Measurements from ENCODE around the gene HDAC7. TPM values are rescaled to one million over a fixed set of nuclear protein-coding genes. Genes with fewer than 3 reads are reported as not detected.

The HDAC7 gene
- 16.5 and 17.2 TPM in 2 replicates for total RNA-seq (2014; rRNA removed; shearing (Covaris generic))
- 33.2 and 49.4 TPM in 2 replicates for polyA plus RNA-seq (2014; cell fraction: nucleus; rRNA removed)

DNA sequence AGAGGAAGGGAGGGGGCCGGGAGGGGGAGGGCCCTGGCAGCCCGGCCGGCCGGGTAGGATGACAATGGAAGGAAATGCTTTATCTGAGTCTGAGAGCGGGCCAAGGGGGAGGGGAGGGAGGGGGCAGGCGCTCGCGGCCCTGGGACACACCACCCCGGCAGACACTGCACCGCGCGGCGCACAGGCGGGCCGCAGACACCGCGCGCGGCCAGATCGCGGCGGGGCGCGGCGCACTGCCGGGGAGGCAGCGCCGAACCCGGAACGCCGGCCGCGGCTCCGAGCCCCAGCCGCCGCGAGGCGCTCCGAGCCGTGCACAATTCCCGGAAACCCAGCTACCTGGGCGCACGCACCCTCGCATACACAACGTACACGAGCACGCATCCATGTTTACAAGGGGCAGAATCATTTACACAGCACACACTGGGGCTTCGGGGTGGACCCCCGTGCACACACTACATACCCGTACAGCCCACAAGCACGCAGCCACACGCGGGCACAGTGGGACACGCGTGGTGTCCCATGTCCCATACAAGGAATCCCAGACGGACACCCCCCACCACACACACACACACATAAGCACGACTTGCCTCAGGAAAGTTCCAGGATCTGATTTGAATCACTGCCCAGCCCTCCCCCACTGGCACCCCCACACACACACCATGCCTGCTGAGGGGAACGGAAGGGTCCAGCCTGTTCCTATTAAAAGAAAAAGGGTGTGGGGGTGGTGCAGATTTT, at the start of gene HDAC7:
HDAC7 (minus strand) TSS at position 8 of the 735 bp plus-strand sequence. CDS start 118 bp downstream, outside the sequence.
- DNase-seq (ENCODE audit: extremely low read depth, low read depth), result peak; percentile 61

DNA sequence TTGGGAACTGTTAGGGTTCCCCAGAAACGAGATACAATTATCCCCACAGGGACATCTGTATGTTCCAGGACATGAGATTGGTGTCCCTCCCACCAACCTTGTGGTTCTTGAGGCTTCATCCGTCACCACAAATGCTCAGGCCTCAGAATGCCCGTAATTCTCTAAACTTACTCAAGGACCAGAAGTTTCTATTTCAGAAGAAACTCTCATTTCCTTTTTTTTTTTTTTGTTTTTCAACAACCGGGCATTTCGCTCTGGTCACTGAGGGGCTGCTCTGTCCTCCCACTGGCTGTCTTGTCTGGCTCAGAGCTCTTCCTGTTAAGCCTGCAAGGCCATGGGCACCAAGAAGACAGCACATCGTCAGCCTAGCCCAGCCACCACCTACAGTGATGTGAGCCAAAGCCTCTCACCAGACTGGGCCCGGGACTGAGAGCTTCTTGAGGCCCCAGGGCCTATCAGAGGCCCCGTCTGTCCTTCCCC, 48.9 kb upstream of the HDAC7 start:
- DNase-seq (ENCODE audit: extremely low read depth, low read depth), result no peak

DNA sequence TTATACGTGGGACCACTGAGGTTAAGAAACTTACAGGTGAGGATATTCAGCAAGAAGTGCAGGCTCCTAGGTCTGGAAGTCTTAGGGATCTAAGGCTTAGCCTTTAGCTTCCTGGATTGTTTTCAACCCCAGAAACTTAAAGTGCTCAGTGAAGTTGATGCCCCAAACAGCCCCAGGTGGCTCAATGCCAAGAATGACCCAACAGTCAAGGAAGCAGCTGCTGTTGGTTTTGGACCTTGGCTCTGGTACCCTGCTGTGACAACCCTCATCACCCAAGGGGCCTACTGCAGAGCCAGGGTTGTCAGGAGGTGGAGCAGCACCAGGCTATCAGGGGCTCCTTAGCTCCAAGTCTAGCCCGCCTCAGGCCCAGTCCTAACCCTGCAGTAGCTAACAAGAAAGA, 48.3 kb upstream of the HDAC7 start:
- DNase-seq (ENCODE audit: extremely low read depth, low read depth), result no peak

DNA sequence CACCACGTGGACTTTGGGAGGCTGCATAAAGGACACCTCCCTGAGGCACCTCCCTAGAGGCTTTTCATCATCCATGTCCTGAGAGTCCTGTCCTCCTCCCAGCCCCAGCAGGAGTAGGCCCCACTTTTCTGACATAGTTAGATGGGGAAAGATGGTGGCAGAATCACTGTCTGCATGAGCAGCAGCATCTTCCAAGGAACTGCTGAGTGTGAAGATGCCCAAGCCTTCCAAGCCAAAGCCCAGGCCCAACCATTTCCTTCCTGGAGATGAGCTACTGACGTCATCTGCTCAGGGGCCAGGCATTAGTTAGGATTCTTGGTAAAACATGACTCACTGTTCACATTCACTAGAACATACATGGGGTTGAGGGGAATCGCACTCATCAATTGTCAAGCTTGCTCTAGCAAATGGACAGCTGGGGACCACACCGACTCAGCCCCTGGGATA, 47.8 kb upstream of the HDAC7 start:
- DNase-seq (ENCODE audit: extremely low read depth, low read depth), result no peak

DNA sequence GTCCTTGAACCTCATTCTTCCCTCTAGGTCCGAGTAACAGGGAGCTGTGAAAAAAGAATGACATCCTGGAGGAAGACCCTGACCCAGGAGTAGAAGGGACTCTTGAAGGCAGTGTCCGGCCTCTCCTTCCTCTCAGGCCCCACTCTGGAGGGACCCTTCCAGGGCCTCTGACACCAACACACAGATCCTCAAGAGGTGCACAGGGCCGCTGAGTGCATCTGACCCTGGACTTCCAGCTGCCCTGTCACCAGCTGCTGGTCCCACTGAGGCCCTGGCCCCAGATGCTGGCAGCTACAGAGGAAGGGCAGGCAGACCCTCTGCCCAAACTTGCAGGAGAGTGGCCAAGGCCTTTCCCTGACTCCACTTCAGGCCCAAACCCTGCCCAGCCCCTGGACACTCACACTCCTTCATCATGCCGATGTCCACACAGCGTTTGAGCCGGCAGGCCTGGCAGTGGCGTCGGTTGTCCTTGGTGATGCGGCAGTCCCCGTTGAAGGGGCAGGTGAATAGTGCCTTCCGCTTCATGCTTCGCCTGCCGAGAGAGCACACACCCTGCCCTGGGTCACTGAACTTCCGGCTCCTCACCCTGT, 45.0 kb upstream of the HDAC7 start:
- DNase-seq (ENCODE audit: extremely low read depth, low read depth), result no peak

DNA sequence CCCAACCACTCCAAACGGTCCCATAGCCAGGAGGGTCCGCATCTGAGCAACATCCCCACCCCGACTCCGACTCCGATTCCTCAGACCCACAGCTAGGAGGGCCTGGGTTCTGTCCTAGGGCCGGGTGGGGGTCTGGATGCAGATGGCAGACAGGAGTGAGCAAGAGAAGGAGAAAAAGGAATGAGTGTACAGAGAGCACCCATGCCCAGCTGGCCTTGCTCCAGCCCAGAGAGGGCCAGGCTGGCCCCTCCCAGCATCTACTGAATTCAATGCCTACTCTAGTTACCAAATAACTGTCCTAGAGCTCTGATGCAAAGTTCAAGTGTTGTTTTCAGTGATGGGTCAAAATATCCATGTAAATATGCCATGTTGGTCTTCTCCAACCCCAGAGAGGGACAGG, 44.3 kb upstream of the HDAC7 start:
- no peak for DNase-seq (ENCODE audit: extremely low read depth, low read depth)

DNA sequence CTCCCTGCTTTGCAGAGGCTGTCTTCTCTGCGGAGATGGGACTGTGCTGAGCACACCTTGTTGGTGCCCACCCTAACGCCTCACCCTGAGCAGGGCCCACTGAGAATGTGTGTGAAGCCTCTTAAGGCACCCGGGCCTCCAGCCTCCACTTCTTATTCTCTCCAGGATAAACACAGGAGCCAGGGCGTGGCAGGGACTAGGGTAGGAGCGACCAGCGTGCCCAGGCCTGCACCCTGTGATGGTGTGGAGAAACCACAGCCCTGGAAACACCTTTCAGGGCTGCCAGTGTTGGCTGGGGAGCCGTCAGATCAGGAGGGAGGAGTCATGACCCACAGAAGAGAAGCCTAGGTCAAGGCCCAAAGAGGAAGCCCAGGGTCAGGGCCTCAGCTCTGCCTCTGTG, 43.8 kb upstream of the HDAC7 start:
- DNase-seq (ENCODE audit: extremely low read depth, low read depth), result no peak

DNA sequence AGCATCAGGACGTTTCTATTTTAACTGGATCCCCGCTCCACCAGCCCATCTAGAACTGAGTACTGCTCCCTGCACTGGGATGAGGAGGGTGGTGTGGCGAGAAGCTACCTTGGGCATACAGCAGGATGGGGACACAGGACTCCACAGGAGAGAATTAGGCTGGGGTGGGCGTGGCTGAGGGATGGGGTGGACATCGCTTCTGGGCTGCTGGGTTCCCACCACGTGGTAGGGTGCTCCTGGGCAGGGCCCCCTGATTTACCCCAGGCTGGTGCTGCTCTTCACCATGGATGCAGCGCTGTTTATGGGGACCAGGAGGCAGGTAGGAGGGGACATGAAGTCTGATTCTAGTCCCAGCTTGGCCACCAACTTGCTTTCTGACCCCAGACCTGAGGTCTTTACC, 43.2 kb upstream of the HDAC7 start:
- no peak for DNase-seq (ENCODE audit: extremely low read depth, low read depth)

DNA sequence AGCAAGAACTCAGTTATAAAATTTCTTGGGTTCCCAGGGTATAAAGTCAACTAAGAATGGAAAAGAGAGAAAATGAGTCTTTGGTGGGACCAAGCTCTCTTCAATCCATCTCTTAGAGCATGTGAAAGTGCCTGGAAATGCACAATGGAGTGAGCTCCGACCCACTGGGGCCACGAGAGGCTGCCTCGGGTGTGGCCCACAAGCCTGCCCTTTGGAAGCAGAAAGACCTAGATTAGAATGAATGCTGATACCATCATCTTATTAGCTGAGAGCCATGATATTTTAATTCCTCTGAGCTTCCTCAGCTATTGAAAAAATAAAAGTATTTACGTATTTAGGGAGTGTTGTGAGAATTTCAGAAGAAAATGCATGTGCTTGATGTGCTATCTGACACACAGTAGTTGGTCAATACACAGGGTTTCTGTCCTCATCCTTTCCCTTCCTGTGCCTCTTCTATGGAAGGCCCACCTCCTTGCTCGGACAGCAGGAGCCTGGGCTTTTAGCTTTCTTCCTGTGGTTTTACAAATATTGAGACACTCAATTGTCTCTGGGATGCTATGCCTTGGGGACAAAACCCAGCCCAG, 42.6 kb upstream of the HDAC7 start:
- no peak for DNase-seq (ENCODE audit: extremely low read depth, low read depth)

DNA sequence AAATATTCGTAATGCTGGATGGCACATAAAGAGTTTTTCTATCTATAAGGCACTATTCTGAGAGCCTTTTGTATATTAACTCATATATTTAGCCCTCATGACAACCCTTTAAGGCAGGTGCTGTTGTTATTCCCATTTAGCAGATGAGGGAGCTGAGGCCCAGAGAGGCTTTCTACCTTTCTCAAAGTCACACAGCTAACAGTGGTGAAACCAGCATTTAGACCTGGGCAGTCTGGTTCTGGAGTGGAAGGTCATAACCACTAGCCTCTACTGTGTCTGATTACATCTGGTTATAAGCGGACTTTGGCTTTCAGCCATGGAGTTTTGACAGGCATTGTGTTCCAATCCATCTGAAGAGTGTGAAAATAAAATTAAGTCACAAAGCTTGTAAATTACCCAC, 41.2 kb upstream of the HDAC7 start:
- no peak for DNase-seq (ENCODE audit: extremely low read depth, low read depth)

DNA sequence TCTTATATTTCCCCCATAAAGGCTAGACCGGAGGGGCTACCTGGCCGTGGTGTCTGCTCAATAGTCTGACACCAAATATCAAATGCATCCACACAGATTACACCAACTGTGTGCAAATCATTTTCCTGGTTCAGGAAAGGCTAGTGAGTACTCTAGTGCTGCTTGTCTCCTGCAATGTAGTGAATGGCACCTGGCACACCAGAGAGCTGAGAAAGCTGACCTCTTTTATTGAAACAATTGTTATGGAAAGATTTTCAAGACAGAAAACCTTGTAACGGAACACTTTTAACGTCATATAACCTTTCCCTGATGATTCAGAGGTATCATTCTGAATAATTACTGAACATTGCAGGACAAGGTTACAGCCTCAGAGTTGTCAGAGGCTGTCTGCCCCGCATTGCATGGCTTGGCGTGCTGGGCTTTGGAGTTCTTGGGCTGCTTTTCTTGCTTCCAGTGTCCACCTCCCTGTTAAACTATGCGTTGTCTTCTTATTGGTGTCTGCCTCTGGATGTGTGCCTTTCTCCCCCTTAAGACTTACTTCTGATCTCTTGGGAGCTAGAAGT, 40.7 kb upstream of the HDAC7 start:
- DNase-seq (ENCODE audit: extremely low read depth, low read depth), result no peak

DNA sequence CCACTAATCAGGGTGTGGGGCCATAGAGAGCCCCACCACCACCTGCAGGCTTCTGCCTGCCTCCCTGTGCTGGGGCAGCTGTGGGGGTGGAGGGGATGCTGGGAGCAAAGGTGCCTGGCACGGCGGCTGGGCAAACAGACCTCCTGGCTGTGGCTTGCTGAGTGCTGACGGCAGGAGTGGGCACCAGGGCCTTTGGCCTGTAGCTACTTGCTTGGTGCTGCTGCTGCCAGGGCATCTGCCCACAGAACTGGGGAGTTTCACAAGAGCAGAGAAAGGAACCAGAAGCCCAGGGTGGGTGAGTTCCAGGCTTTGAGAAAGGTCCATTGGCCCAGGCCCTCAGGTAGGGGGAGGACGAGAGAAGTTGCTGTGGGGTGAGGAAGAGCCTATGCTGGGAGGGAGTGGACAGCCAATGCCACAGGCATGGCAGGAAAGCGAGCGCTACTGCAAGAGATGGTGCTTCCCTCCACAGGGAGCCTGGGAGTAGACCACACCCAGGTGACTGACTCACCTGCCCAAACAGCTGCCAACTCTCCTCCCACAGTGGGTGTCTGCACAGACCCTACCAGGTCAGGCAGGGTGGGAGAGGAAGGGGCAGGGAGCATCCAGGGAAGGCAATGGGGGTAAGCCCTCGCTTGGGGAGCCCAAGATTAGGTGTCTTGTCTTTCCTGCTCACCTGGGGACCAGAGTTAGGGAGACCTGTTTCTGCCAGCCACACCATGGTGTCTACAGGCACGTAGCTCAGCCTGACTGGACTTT, 39.0 kb upstream of the HDAC7 start:
- DNase-seq (ENCODE audit: extremely low read depth, low read depth), result no peak

DNA sequence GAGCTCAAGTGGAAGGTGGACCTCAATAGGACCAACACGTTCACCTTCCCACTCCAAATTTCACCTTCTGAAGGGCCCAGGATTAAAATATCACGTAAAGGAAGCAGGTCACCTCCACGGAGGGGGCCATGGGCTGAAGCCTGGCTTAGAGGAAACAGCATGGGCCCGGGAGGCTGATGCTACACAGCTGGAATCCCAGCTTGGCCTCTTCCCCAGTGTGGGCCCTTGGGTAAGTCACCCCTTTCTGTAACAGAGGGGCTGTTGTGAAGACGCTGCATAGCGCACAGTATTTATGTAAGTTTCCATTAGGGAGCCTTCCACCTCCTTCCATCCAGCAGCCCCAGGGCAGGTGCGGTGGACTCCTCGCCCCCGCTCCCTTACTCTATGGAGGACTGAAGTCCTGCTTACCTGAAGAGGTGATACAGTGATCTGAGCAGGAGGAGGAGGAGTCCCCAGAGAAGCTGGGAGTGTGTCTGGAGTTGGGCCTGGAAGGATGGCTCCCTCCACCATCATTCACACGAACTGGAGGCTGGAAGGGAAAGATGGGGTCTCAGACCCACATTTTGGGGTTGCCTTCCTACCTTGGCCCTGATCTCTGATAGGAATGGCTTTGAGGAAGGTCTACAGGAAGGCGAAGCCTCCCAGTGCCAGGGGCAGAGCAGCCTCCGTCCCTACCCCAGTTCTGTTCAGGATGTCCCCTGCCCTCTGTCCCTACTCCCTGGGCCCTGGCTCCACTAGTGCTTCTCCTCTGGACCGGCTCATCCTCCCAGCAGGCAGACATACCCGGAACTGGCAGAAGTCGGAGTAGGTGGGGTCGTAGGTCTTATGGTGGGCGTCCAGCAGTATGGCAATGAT, 37.2 kb upstream of the HDAC7 start:
- DNase-seq (ENCODE audit: extremely low read depth, low read depth), result no peak

DNA sequence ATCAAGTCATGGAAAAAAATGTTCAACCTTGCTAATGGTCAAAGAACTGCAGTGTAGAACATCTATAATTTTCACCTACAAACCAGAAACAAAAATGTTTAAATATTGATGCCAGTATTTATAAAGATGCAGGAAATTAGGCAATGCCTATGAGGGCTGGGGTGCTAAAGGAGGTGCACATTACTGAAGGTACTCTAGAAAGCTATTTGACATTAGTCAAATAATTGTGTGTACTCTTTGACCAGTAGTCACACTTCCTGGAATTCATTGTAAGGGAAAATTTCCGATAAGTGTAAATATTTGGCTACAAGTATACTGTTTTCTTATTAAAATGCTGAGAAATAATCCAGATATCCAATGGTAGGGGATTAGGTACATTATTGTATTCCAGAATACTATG, 36.4 kb upstream of the HDAC7 start:
- no peak for DNase-seq (ENCODE audit: extremely low read depth, low read depth)

DNA sequence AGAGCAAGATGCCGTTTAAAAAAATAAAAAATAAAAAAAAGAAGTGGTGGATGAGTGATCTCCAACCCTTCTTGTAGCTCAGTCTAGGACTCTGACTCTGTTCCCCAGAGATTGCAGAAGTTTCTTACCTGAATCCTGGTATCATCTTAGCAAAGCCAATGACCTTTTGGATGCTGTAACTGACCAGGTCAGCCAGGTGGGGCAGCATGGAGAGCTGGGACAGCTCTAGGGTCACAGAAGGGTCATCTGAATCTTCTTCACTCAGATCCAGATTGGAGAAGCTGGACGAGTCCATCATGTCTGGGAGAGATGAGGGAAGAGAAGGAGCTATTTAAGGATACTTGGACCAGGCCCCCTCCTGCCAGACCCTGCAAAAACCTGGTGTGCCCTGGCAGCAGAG, 35.8 kb upstream of the HDAC7 start:
- DNase-seq (ENCODE audit: extremely low read depth, low read depth), result no peak

DNA sequence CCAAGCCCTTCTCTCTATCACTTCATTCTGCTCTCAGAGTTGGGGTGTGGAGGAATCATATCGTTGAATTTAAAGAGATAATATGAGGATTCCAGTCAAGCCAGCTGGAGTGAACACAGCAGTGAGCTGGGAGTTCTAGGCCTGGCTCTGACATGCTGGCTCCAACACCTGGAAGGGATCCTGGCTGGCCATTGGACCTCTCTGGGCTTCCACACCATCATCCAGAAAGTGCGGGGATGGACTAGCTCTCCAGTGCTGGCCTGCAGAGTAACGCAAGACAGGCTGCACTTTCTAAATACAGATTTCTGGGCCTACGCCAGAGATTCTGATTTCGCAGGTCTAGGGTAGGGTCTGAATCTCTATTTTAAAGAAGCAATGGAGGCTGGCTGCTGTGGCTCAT, 34.8 kb upstream of the HDAC7 start:
- DNase-seq (ENCODE audit: extremely low read depth, low read depth), result no peak

DNA sequence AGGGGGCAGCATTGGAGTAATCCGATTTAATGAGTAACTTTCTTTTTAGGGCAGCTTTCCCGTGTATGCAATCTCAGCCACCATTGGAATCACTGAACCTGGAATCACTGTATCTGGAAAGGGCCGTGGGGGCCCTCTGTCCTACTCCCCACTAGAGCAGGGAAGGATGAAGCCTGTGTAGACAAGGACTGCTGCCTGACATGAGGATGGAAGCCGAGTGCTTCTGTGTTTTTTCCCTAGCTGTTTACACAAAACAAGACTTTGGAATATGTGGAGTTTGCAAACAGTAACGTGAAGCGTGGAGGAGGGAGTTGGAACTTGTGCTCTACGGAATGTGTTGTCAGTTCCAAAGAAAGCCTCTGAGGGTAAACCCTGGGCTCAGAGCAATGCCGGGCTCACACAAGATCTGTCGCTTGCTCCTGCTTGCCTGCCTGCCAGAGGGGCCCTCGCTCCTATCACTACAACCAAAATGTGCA, 32.4 kb upstream of the HDAC7 start:
- DNase-seq (ENCODE audit: extremely low read depth, low read depth), result no peak

DNA sequence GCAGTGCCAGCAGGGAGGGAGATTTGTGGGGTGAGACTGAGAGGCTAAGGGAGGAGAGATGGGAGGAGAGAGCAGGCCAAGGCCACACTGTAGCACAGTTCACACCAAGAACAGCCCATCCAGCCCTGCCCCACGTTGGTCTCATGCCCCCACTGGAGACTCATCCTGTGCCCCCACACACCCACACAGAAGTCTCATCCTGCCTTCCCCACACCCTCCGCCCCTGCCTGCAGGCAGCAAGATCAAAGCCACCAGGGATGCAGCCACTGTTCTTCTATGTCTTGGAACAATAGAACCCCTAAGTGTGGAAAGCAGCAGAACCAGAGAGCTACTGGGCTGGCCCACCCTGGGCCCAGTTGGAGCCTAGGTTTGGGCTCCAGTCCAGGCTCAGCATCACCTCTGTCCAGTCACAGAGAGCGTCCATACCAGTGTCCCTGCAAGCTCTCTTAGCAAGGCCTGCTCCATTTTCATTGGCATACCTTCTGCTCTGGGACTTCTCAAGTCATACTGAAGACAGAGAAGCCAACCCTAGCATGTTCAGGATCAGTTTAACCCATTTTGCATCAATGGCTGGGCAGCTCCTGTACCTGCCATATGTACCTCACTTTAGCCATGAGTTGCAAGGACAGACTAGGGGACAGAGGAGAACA, 31.7 kb upstream of the HDAC7 start:
- DNase-seq (ENCODE audit: extremely low read depth, low read depth), result no peak

Data from NCI-H460 (cell line).